ENCODE results near the gene TYMP. TPM values are rescaled to one million over a fixed set of nuclear protein-coding genes. Genes with fewer than 3 reads are reported as not detected.

The TYMP gene
- total RNA-seq, 1 donor from 2014 or later: 3.3 TPM

- H3K4me2 ChIP-seq (ENCODE audit: low read length): peak overlapping the region; percentile 99
- DNase-seq (ENCODE audit: low read depth) (no peak), FAIRE-seq (no peak)
- H3K4me3 ChIP-seq (ENCODE audit: insufficient read depth, low read depth, low read length): peak overlapping the region; percentile 72
- H3K9ac ChIP-seq (ENCODE audit: low read length): peak overlapping the region; percentile 74
- no peak overlapping the region for H3K27ac ChIP-seq (ENCODE audit: low read depth, low read length)
- peaks cover 22% of the 10 kb centered on the region for H3K27me3 ChIP-seq (ENCODE audit: insufficient read depth, low read length)
- peaks cover 36% of the 10 kb centered on the region for H3K79me2 ChIP-seq (ENCODE audit: insufficient read depth, low read length)
- TF ChIP-seq, protein P1, sequence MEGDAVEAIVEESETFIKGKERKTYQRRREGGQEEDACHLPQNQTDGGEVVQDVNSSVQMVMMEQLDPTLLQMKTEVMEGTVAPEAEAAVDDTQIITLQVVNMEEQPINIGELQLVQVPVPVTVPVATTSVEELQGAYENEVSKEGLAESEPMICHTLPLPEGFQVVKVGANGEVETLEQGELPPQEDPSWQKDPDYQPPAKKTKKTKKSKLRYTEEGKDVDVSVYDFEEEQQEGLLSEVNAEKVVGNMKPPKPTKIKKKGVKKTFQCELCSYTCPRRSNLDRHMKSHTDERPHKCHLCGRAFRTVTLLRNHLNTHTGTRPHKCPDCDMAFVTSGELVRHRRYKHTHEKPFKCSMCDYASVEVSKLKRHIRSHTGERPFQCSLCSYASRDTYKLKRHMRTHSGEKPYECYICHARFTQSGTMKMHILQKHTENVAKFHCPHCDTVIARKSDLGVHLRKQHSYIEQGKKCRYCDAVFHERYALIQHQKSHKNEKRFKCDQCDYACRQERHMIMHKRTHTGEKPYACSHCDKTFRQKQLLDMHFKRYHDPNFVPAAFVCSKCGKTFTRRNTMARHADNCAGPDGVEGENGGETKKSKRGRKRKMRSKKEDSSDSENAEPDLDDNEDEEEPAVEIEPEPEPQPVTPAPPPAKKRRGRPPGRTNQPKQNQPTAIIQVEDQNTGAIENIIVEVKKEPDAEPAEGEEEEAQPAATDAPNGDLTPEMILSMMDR (IDR thresholded peaks at IDR 0.05; ENCODE audit: insufficient read depth, low read depth, low read length): no peak
- no peak for TF ChIP-seq EZH2 (IDR thresholded peaks at IDR 0.05; ENCODE audit: insufficient read depth, low read length)
- H3K4me3 Mint-ChIP-seq (ENCODE audit: unreplicated experiment): peak overlapping the region; percentile 81
- H3K4me1 Mint-ChIP-seq (ENCODE audit: low read depth, unreplicated experiment): peaks cover 4% of the 10 kb centered on the region
- H3K4me1 ChIP-seq (ENCODE audit: insufficient read depth, low read length): peaks cover 31% of the 10 kb centered on the region
- no peaks in the 10 kb centered on the region for H3K36me3 ChIP-seq (ENCODE audit: insufficient read depth, low read length)
- H3K27me3 Mint-ChIP-seq (ENCODE audit: low read depth, unreplicated experiment): no peaks in the 10 kb centered on the region
- peaks cover 42% of the 10 kb centered on the region for H4K20me1 ChIP-seq (ENCODE audit: insufficient read depth, low read length)
- peaks cover 3% of the 10 kb centered on the region for H3K9me3 Mint-ChIP-seq (ENCODE audit: unreplicated experiment)
- H3K9me3 ChIP-seq (ENCODE audit: insufficient read depth, low read depth, low read length): no peaks in the 10 kb centered on the region
- H2AFZ ChIP-seq (ENCODE audit: low read depth, low read length): peak overlapping the region; percentile 71
- peaks cover 7% of the 10 kb centered on the region for H3K36me3 Mint-ChIP-seq (ENCODE audit: low read depth, unreplicated experiment)
- H3K27ac Mint-ChIP-seq (ENCODE audit: unreplicated experiment): peak overlapping the region; percentile 66
These were observed 2.7 kb downstream of the TYMP start for GRCh38 chr22:50526834-50527801.

DNA sequence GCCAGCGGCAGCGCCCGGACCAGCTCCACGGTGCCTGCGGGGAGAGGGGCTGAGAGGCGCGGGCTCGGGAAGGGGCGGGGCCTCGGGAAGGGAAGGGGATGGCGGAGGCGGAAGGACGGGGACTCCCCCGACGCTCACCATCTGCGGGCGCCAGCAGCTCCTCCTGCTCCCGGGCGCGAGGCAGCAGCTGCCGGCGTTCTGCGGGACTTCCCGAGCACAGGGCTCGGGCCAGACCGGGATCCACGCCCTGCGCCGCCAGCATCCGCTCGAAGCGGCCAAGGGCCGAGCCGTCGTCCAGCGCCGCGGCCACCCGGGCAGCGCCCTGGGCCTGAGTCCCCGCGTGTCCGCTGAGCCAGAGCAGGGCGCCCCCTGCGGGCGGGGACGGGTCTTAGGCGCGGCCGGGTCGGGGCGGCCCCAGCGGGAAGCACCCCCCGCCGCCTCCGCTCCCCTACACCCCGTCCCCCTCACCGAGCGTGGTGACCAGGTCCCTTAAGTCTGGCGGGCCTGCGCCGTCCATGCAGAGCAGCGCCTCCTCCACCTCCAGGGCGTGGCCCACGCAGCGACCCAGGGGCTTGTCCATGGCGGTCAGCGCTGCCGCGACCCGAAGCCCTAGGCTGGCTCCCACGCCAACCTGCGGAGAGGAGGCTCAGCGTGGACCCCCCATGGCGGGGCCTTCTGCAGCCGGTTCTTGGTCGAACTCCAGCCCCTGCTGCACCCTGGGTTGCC, 3.5 kb downstream of the TYMP start:
- no peaks in the 10 kb centered on the region for H3K36me3 ChIP-seq (ENCODE audit: insufficient read depth, low read length)
- H2AFZ ChIP-seq (ENCODE audit: low read depth, low read length): peak overlapping the region; percentile 83
- Mint-ChIP-seq H3K27ac (ENCODE audit: unreplicated experiment) (peak overlapping the region; percentile 66), H3K9me3 (ENCODE audit: unreplicated experiment) (peaks cover 3% of the 10 kb centered on the region), H3K4me3 (ENCODE audit: unreplicated experiment) (peak overlapping the region; percentile 81), H3K36me3 (ENCODE audit: low read depth, unreplicated experiment) (peaks cover 7% of the 10 kb centered on the region), H3K27me3 (ENCODE audit: low read depth, unreplicated experiment) (no peaks in the 10 kb centered on the region), H3K4me1 (ENCODE audit: low read depth, unreplicated experiment) (peaks cover 4% of the 10 kb centered on the region)
- peaks cover 42% of the 10 kb centered on the region for H4K20me1 ChIP-seq (ENCODE audit: insufficient read depth, low read length)
- TF ChIP-seq, protein P1 (IDR thresholded peaks at IDR 0.05; ENCODE audit: insufficient read depth, low read depth, low read length): no peak
- no peak for TF ChIP-seq EZH2 (IDR thresholded peaks at IDR 0.05; ENCODE audit: insufficient read depth, low read length)
- peak overlapping the region; percentile 72 for H3K4me3 ChIP-seq (ENCODE audit: insufficient read depth, low read depth, low read length)
- FAIRE-seq: no peak
- H3K4me1 ChIP-seq (ENCODE audit: insufficient read depth, low read length): peaks cover 30% of the 10 kb centered on the region
- peak; percentile 54 for DNase-seq (ENCODE audit: low read depth)
- peak overlapping the region; percentile 99 for H3K4me2 ChIP-seq (ENCODE audit: low read length)
- H3K9ac ChIP-seq (ENCODE audit: low read length): peak overlapping the region; percentile 74
- peak overlapping the region; percentile 21 for H3K27ac ChIP-seq (ENCODE audit: low read depth, low read length)
- H3K27me3 ChIP-seq (ENCODE audit: insufficient read depth, low read length): peaks cover 21% of the 10 kb centered on the region
- H3K79me2 ChIP-seq (ENCODE audit: insufficient read depth, low read length): peaks cover 36% of the 10 kb centered on the region
- H3K9me3 ChIP-seq (ENCODE audit: insufficient read depth, low read depth, low read length): no peaks in the 10 kb centered on the region
